ENCODE data around the gene RANBP1.

RANBP1 gene

GRCh38 chr22:20176421-20177085, 60.6 kb downstream of the RANBP1 start:
- no peak for DNase-seq
